OCI-LY7 (cell line): ENCODE data around the gene MAP4K1. TPM values are rescaled to one million over a fixed set of nuclear protein-coding genes. Genes with fewer than 3 reads are reported as not detected.

Experiments used
- BruUV-seq: library from RNA; stranded (reverse); fragments of 400-500 nt; replicated peaks from 2 replicates; lab custom pipeline; 2021; lab: Mats Ljungman, UMichigan
- CTCF ChIA-PET: fragments of 300-600 bp; sonication (Branson Sonifier 250); formaldehyde crosslinking; loops from one replicate; lab custom pipeline; 2022; ENCODE audit warnings: antibody characterized with exemption; ENCODE audit not compliant: unreplicated experiment; lab: Charles Lee
- POLR2A ChIA-PET: fragments of 300-600 bp; sonication (Branson Sonifier 250); formaldehyde crosslinking; loops from one replicate; lab custom pipeline; 2022; ENCODE audit warnings: antibody characterized with exemption; lab: Charles Lee
- DNase-seq: peaks from one replicate; pipeline ENCODE4 v3.0.0-alpha.2; 2015; ENCODE audit warnings: low spot score
- H2AFZ ChIP-seq: fragments of 200-600 bp; sonication (generic), shearing (Covaris generic); 2 replicates; pipeline ENCODE4 v1.6.1; 2014; ENCODE audit warnings: mild to moderate bottlenecking, antibody characterized with exemption, low read length, moderate library complexity
- H3K27ac ChIP-seq: fragments of 200-600 bp; sonication (generic); 2 replicates; pipeline ENCODE4 v1.5.1; 2014; ENCODE audit warnings: mixed run types, low read depth, mild to moderate bottlenecking, moderate library complexity, low read length, inconsistent platforms; ENCODE audit not compliant: poor library complexity, severe bottlenecking
- H3K36me3 ChIP-seq: fragments of 200-600 bp; sonication (generic); 2 replicates; pipeline ENCODE4 v1.6.1; 2014; ENCODE audit warnings: mild to moderate bottlenecking, antibody characterized with exemption, low read length, moderate library complexity, mixed read lengths; ENCODE audit not compliant: insufficient read depth
- H3K4me1 ChIP-seq: fragments of 200-600 bp; sonication (generic); 2 replicates; pipeline ENCODE4 v1.5.1; 2014; ENCODE audit warnings: mild to moderate bottlenecking, low read length; ENCODE audit not compliant: insufficient read depth, poor library complexity, severe bottlenecking
- H3K4me2 ChIP-seq: fragments of 200-600 bp; sonication (generic); 2 replicates; pipeline ENCODE4 v1.6.1; 2014; ENCODE audit warnings: mild to moderate bottlenecking, low read length
- H3K4me3 ChIP-seq: fragments of 200-600 bp; sonication (generic); 2 replicates; pipeline ENCODE4 v1.5.1; 2014; ENCODE audit warnings: mild to moderate bottlenecking, low read depth, low read length; ENCODE audit not compliant: poor library complexity, severe bottlenecking
- H3K79me2 ChIP-seq: fragments of 200-600 bp; sonication (generic); 2 replicates; pipeline ENCODE4 v1.6.1; 2016; ENCODE audit warnings: low read depth, mild to moderate bottlenecking, low read length, moderate library complexity, mixed read lengths; ENCODE audit not compliant: insufficient read depth
- H3K9me2 ChIP-seq: fragments of 200-600 bp; sonication (generic); 2 replicates; pipeline ENCODE4 v1.6.1; 2016; ENCODE audit warnings: mild to moderate bottlenecking, low read length, mixed read lengths; ENCODE audit not compliant: insufficient read depth
- H3K9me3 ChIP-seq: fragments of 200-600 bp; sonication (generic); 2 replicates; pipeline ENCODE4 v1.6.1; 2014; ENCODE audit warnings: mild to moderate bottlenecking, mixed run types, low read length, mixed read lengths
- H4K20me1 ChIP-seq: fragments of 200-600 bp; sonication (generic); 2 replicates; pipeline ENCODE4 v1.6.1; 2014; ENCODE audit warnings: mild to moderate bottlenecking, antibody characterized with exemption, low read length, moderate library complexity, mixed read lengths; ENCODE audit not compliant: insufficient read depth
- CTCF ChIP-seq: fragments of 200-600 bp; sonication (generic); conservative IDR thresholded peaks from 2 replicates; pipeline ENCODE4 v1.5.1; 2014; ENCODE audit warnings: mild to moderate bottlenecking, antibody characterized with exemption, low read length, moderate library complexity, mixed read lengths
- EZH2phosphoT487 ChIP-seq: fragments of 200-600 bp; sonication (generic); IDR thresholded peaks from 2 replicates; pipeline ENCODE4 v1.6.1; 2018; ENCODE audit warnings: low read depth, borderline replicate concordance, mild to moderate bottlenecking, mixed run types, antibody characterized with exemption, low read length, moderate library complexity, mixed read lengths
- intact Hi-C: fragments of 100-400 bp; cut with micrococcal nuclease; formaldehyde crosslinking; loops from one replicate; pipeline ENCODE4 v1.10.0; 2022; ENCODE audit not compliant: unreplicated experiment
- total RNA-seq, 2 experiments: library from RNA; depleted of rRNA in 1 of 2; stranded (reverse); fragments of >200 nt in 1 of 2; shearing (Covaris generic) in 1 of 2; gene quantifications; 2 replicates each; pipeline ENCODE4 v1.2.3, GENCODE V29; 2014 to 2022

The MAP4K1 gene
- total RNA-seq, 2 experiments from 2014 or later: 102 to 331 TPM

- Histone ChIP-seq H3K79me2 (peaks cover 62% of the 10 kb centered on the region), H2AFZ (peak overlapping the region; percentile 3; the same call in 1 of the 2 replicates), H3K4me1 (peaks cover 37% of the 10 kb centered on the region), H3K9me2 (no peaks in the 10 kb centered on the region), H3K9me3 (no peaks in the 10 kb centered on the region), H3K4me3 (peak overlapping the region; percentile 92), H3K36me3 (peaks cover 60% of the 10 kb centered on the region), H4K20me1 (peaks cover 11% of the 10 kb centered on the region; the same call in 1 of the 2 replicates), H3K27ac (peak overlapping the region; percentile 87), H3K4me2 (peak overlapping the region; percentile 78)
- BruUV-seq: no TSS peak
- ChIA-PET POLR2A (interaction anchor here (0.6 to 2.3 kb wide), 9 partner anchors 16 to 707 kb away, joined by 3 to 13 read pairs (median 4); partner anchors contain the start of gene ACTN4), CTCF (interaction anchor here (0.5 to 1.0 kb wide), 5 partner anchors 17 to 74 kb away, joined by 3 read pairs; partner anchors contain the start of gene ACTN4)
- intact Hi-C loops: loop anchor here (5.0 kb wide), 1 partner anchor 215 kb away; the partner anchor contains the start of gene FAM98C
- no peak for TF ChIP-seq EZH2phosphoT487
- no peak for TF ChIP-seq CTCF
- peak; percentile 59 for DNase-seq
These were observed 430 bp downstream of the MAP4K1 start for GRCh38 chr19:38617283-38617763.

DNA sequence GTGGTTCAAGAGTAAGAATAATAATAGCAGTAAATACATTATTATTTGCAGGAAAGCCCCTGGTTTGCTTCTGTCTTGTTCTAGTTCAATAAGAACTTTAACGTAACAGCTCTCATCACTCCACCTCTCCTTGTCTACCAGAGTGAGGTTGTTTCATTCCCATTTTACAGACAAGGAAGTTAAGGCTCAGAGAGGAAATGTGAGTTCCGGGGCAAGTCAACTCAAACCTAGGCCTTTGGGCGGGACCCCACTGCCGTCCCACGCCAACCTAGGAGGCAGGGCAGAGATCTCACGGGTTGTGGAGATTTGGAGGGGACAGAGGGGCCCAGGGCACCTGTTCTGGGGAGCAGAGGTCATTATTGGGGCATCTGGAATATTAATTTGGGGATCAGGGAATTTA, 1.5 kb downstream of the MAP4K1 start:
- DNase-seq: peak; percentile 17
- ChIA-PET CTCF (interaction anchor here (0.5 kb wide), 1 partner anchor 214 kb away, joined by 4 read pairs; no protein-coding TSS in a partner anchor), POLR2A (no interaction called here)
- Histone ChIP-seq H4K20me1 (peaks cover 11% of the 10 kb centered on the region; the same call in 1 of the 2 replicates), H3K9me3 (no peaks in the 10 kb centered on the region), H3K4me2 (peak overlapping the region; percentile 78), H3K79me2 (peaks cover 56% of the 10 kb centered on the region), H3K9me2 (no peaks in the 10 kb centered on the region), H3K27ac (peak overlapping the region; percentile 87), H3K4me3 (peak overlapping the region; percentile 92), H3K4me1 (peaks cover 37% of the 10 kb centered on the region), H2AFZ (no peak overlapping the region), H3K36me3 (peaks cover 56% of the 10 kb centered on the region)
- no TSS peak for BruUV-seq
- intact Hi-C loops: loop anchor here (5.0 kb wide), 1 partner anchor 214 kb away; the partner anchor contains the start of gene FAM98C
- TF ChIP-seq CTCF (no peak), EZH2phosphoT487 (no peak)
